NCI-H526 (cell line): ENCODE results near the gene BCDIN3D.
"Not testable (repeated sequence)": the region's sequence is repeated elsewhere in the genome, so short reads cannot be mapped to it uniquely, and the experiment has no call there.

ENCODE experiments used
- DNase-seq, 2 experiments: peaks; one replicate each; lab custom pipeline; 2025; lab: John Stamatoyannopoulos, UW

Gene BCDIN3D

GRCh38 chr12:49855890-49856289, 13.0 kb upstream of the BCDIN3D start:
- DNase-seq: not testable (repeated sequence)

DNA sequence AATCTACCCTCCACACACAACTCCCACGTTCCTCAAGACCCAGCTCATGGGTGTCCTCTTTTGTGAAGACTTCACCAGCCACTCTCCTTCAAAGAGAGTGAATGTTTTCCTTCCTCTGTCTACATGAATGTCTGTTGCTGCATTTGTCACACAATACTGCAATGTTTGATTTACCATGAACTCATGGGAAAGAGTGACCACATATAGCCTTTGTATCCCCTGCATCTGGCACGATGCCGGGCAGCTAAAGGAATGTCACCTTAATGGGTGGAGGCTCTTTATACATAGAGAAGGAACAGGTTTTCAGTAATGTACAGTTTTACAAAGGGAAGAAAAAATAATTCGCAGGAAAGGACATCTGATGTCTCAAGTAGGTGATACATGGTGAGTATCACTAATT, 12.1 kb upstream of the BCDIN3D start:
- DNase-seq: no peak

DNA sequence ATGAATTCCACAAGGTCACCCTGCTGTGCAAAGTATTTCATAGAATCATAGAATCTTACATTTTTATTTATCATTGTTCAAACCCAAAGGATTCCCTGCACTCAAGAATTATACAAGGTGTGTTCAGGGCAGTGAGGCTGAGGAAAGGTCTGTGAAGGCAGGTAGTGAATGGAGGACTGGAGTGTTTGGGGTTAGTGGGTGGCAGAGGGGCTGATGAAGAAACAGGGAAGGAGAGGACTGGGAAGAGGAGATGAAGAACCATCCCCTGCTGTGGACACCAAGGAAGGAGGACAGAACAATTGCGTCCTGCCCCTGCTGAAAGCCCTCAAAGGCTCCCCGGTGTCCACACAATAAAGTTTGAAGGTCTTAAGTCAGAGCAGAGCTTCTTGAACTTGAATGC, 10.8 kb upstream of the BCDIN3D start:
- no peak for DNase-seq

- DNase-seq: no peak
These were observed 4.3 kb upstream of the BCDIN3D start for GRCh38 chr12:49847161-49847560.

DNA sequence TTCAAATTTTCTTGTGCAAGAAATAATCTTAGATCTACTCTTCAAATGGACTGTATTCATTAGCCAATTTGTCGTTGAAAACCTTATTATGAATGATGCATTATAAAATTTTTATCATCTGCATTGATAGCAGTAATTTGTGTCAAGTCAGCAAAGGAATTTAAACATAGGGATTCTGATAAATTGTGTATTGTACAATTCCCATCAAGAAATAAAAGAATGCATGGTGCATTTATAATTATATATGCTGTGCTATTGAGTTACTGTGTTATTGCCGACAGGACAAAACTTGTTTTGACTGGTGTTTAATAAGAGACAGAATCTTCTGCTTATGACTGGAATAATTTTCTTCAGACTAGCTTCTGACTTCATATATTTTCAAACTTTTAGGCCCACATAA, 3.1 kb upstream of the BCDIN3D start:
- DNase-seq: no peak

GRCh38 chr12:49843876-49844437, 1.1 kb upstream of the BCDIN3D start:
- DNase-seq: no peak

- DNase-seq: no peak
These were observed 505 bp upstream of the BCDIN3D start for GRCh38 chr12:49843411-49843810.

DNA sequence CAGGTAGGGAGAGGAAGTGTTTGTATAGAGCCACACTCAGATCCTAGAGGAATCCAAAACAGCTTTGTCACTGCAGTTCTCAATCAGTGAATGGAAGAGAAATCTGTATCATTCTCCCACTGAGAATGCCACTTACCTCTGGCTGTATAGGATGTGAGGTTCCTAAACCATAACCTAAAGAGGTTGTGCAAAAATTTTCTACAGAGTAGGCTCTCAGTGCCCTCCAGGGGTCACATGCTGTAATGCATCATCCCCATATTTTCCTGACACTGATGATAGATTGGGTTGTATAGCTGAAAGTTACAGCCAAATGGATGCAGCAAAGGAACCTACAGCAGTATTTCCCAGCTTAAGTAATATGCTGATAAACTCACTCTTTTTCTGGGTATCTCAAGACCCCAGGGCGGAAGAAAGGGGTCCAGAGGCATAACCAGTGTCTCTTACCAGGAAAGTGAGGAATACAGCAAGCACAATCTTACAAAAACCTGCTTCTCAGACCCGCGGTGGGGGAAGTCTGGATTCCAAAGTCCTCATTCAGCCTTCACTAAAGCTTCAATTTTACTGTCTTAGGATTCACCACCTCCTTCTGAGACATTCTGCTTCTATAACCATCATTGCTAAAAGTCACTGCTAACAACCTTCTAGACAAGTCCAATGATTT, 3.8 kb downstream of the BCDIN3D start:
- DNase-seq: peak; percentile 18 to 61

DNA sequence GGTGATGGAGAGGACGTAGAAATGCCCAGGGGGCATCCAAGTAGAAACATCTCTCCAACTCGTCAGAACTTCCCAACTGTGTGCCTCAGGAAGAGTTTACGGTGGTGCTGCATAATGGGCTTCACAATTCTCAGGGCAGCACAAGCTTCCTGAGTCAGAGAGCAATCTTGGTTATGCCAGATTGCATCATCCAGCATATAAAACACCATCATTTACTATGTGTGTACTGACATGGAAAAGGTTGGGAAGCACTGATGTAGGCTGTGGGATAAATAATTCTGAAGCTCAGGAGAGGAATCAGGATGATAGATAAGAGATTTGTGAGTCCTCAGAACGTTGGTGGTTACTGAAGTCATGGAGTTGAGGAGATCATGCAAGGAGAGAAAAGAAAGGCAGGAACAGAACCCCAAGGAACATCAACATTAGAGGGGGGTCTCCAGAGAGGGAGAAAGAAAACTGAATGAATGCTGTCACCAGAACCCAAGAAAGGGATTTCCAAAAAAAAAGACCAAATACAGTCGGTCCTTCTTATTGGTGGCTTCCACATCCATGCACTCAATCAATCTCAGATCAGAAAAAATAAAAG, 10.0 kb downstream of the BCDIN3D start:
- DNase-seq: no peak

GRCh38 chr12:49831717-49832116, 11.2 kb downstream of the BCDIN3D start:
- no peak for DNase-seq

DNA sequence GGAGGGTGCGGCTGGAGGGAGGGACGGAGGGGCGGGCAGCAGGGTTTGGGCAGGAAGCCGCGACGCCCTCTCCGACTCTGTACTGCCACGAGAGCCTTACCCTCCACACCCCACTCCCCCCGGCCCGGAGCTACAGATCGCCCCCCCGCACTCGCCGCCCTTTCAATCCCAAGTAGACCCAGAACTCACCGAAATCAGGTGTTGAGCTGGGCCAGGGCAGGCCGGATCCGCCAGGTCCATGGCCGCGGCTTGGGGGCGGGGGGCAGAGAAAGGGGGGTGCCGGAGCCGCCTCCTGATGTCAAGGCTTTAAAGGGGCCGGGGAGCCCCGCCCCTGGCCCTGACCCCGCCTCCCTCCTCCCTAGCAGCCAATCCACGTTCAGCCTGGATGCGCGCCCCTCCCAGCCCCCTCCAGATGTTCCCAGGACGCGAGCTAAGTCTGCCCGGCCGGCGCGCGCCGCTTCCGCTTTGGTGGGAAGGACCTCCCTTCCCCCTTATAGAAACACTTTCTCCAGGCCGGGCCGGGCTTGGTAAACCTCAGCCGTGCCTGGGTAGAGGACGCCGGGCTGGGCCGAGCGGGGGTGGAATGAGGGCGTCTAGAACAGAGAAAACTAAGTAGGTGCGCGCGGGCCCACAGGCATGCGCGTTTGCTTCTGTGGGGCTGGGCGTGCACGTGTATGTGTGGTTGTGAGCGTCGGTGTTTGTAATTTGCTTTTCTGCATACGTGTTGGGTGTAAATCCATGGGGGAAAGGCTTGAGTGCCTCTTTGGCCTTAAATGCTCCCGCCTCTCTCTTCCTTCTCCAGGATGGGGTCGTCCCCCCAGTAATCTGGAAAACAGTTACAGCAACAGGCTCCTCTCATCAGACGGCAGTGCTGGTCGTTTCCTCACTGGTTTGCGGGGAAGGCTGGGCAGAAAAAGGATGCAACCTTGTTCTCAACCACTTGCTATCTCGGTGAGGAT, 14.5 kb downstream of the BCDIN3D start, which contains the start of gene NCKAP5L:
Gene NCKAP5L (minus strand): TSS at position 281 of the 959 bp plus-strand sequence. CDS start 24,369 bp downstream, outside the sequence.
- peak; percentile 77 to 95 for DNase-seq

GRCh38 chr12:49827401-49828099, 15.4 kb downstream of the BCDIN3D start:
- peak; percentile 40 to 78 for DNase-seq

DNA sequence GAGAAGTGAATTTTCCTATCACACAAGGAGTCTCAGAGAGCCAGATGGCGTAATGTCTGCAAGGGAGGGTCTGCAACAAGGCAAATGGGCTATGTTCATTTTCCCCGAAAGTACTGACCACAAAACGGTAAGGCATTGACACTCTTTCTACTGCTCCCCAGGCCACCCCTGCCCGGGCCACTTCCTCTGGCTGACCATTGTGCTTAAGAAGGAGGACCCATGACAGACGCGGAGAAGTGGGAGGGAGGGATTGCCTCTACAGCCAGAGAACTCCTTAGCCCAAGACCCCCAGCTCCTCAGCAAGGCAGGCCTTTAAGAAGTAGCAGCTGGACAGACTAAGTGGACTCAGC, 15.9 kb downstream of the BCDIN3D start:
- DNase-seq: no peak

GRCh38 chr12:49825971-49826421, 16.9 kb downstream of the BCDIN3D start:
- no peak for DNase-seq

DNA sequence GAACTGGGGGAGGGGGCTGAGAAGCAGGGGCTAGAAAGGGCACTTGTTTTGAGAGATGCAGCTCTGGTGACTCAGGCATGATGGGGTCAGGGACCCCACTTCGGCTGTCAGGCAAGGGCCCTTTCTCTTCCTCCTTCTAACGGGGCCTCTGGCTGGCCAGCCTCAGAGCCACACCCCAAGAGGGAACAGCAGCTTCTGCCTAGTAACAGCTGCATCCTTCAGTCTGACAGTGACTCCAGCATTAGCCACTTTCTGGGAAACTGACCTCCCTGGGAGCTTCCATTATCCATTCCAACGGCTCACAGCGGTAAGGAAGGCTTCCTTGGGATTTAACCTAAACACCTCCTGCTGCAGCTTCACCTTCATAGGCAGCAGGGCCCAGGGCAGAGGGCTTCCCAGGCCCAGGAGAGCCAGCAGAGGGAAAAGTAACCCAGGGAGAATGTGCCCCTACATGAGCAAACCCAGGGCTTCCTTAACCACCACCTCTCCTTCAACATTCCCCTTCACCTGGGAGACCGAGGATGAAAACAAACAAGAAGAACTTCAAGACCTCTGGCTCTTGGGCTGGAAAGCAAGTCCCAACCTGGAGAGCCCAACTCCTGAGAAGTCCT, 17.4 kb downstream of the BCDIN3D start:
- peak in 1 of 2 experiments; percentile 8 for DNase-seq

DNA sequence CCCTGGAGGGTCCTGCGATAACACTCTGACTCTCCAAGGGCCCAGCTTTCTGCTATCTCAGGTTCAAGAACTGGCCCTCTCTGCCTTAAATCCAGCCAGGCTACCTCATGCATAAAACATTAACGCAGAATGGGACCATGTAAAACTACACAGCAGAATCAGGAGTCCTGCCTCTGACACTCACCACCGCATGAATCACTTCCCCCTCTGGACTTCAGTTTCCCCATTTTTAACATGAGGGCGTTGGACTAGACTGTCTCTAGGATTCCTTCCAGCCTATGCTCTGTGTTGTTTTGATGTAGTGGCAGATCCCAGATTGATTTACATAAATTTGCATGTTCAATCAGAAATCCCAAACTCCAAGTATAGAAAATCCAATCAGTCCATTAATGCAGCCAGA, 18.0 kb downstream of the BCDIN3D start:
- DNase-seq: peak in 1 of 2 experiments; percentile 37

DNA sequence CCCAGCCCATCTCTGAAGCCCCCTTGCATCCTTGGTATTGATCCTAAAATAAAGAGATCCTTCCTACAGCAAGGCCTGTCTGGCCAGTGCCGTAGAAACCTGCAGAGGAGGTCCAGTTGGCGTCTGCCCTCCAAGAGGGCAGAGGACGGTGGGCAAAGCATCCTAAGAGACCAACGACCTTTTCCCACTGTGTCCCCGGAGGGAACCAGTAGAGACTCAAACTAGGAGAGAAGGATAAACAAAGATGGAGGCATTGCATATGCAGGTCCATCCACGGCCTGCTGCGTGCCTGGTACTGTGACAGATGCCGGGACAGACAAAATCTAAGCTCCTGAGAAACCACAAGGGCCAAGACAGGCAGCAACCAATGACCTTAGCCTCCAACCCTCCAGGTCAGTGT, 18.5 kb downstream of the BCDIN3D start:
- no peak for DNase-seq

GRCh38 chr12:49823951-49824350, 19.0 kb downstream of the BCDIN3D start:
- no peak for DNase-seq

- DNase-seq: no peak
These were observed 19.6 kb downstream of the BCDIN3D start for GRCh38 chr12:49823350-49823749.

- no peak for DNase-seq
These were observed 21.3 kb downstream of the BCDIN3D start for GRCh38 chr12:49821373-49822287.
